T-helper 2 cell treated with Interferon-gamma antibody and Interleukin-4, amounts not matched to agents 5 μg/mL and 100 μg/mL, for 36 hours (primary cell): ENCODE data around the gene SLC18A2.
"Not testable (repeated sequence)": the region's sequence is repeated elsewhere in the genome, so short reads cannot be mapped to it uniquely, and the experiment has no call there.

Experiments
- DNase-seq: peaks from one replicate; pipeline ENCODE4 v3.0.0; 2021; ENCODE audit warnings: low spot score
- H3K27ac Mint-ChIP-seq: one replicate; pipeline ENCODE4 v1.8.0; 2021; ENCODE audit warnings: mild to moderate bottlenecking, mixed read lengths
- H3K27me3 Mint-ChIP-seq: one replicate; pipeline ENCODE4 v1.8.0; 2021; ENCODE audit warnings: low read depth, mixed read lengths
- H3K36me3 Mint-ChIP-seq: one replicate; pipeline ENCODE4 v1.8.0; 2021; ENCODE audit warnings: low read depth, mixed read lengths
- H3K4me1 Mint-ChIP-seq: one replicate; pipeline ENCODE4 v1.8.0; 2021; ENCODE audit warnings: low read depth, mixed read lengths
- H3K4me3 Mint-ChIP-seq: one replicate; pipeline ENCODE4 v1.8.0; 2022; ENCODE audit warnings: mild to moderate bottlenecking, moderate library complexity, mixed read lengths
- H3K9me3 Mint-ChIP-seq: one replicate; pipeline ENCODE4 v1.8.0; 2021; ENCODE audit warnings: mixed read lengths

The SLC18A2 gene

GRCh38 chr10:117222976-117223692 is 17.8 kb upstream of the SLC18A2 start:
- H3K4me3 Mint-ChIP-seq: no peak overlapping the region
- peaks cover under 1% of the 10 kb centered on the region for H3K27me3 Mint-ChIP-seq
- no peak overlapping the region for H3K27ac Mint-ChIP-seq
- no peaks in the 10 kb centered on the region for H3K9me3 Mint-ChIP-seq
- H3K36me3 Mint-ChIP-seq: no peaks in the 10 kb centered on the region
- no peak for DNase-seq
- no peaks in the 10 kb centered on the region for H3K4me1 Mint-ChIP-seq

GRCh38 chr10:117223693-117224430 is 17.1 kb upstream of the SLC18A2 start:
- no peak for DNase-seq
- no peaks in the 10 kb centered on the region for H3K9me3 Mint-ChIP-seq
- H3K4me3 Mint-ChIP-seq: no peak overlapping the region
- H3K36me3 Mint-ChIP-seq: no peaks in the 10 kb centered on the region
- no peak overlapping the region for H3K27ac Mint-ChIP-seq
- no peaks in the 10 kb centered on the region for H3K4me1 Mint-ChIP-seq
- no peaks in the 10 kb centered on the region for H3K27me3 Mint-ChIP-seq

GRCh38 chr10:117224881-117225280 is 16.0 kb upstream of the SLC18A2 start:
- DNase-seq: no peak
- no peaks in the 10 kb centered on the region for H3K27me3 Mint-ChIP-seq
- H3K4me3 Mint-ChIP-seq: no peak overlapping the region
- no peak overlapping the region for H3K27ac Mint-ChIP-seq
- H3K9me3 Mint-ChIP-seq: no peaks in the 10 kb centered on the region
- no peaks in the 10 kb centered on the region for H3K36me3 Mint-ChIP-seq
- H3K4me1 Mint-ChIP-seq: no peaks in the 10 kb centered on the region

GRCh38 chr10:117226813-117227451 is 14.0 kb upstream of the SLC18A2 start:
- no peak for DNase-seq
- Mint-ChIP-seq H3K4me1 (no peaks in the 10 kb centered on the region), H3K27ac (no peak overlapping the region), H3K27me3 (peaks cover 3% of the 10 kb centered on the region), H3K9me3 (no peaks in the 10 kb centered on the region), H3K4me3 (no peak overlapping the region), H3K36me3 (no peaks in the 10 kb centered on the region)

GRCh38 chr10:117228210-117228609 is 12.7 kb upstream of the SLC18A2 start:
- DNase-seq: no peak
- Mint-ChIP-seq H3K4me1 (no peaks in the 10 kb centered on the region), H3K9me3 (no peaks in the 10 kb centered on the region), H3K27me3 (peaks cover 6% of the 10 kb centered on the region), H3K27ac (no peak overlapping the region), H3K36me3 (no peaks in the 10 kb centered on the region), H3K4me3 (no peak overlapping the region)

GRCh38 chr10:117230107-117230506 is 10.8 kb upstream of the SLC18A2 start:
- not testable (repeated sequence) for H3K27me3 Mint-ChIP-seq, H3K9me3 Mint-ChIP-seq, H3K4me1 Mint-ChIP-seq, DNase-seq, H3K27ac Mint-ChIP-seq, H3K36me3 Mint-ChIP-seq, H3K4me3 Mint-ChIP-seq

GRCh38 chr10:117237401-117237991 is 3.4 kb upstream of the SLC18A2 start:
- Mint-ChIP-seq H3K27me3 (peaks cover 26% of the 10 kb centered on the region), H3K4me3 (no peak overlapping the region), H3K4me1 (peaks cover 2% of the 10 kb centered on the region), H3K27ac (no peak overlapping the region), H3K36me3 (no peaks in the 10 kb centered on the region), H3K9me3 (no peaks in the 10 kb centered on the region)
- no peak for DNase-seq

GRCh38 chr10:117239051-117239450 is 1.9 kb upstream of the SLC18A2 start:
- H3K27me3 Mint-ChIP-seq: peaks cover 39% of the 10 kb centered on the region
- no peaks in the 10 kb centered on the region for H3K36me3 Mint-ChIP-seq

GRCh38 chr10:117239721-117240620 is 943 bp upstream of the SLC18A2 start:
- no peak for DNase-seq
- no peaks in the 10 kb centered on the region for H3K9me3 Mint-ChIP-seq
- no peak overlapping the region for H3K4me3 Mint-ChIP-seq
- peaks cover 2% of the 10 kb centered on the region for H3K4me1 Mint-ChIP-seq
- peaks cover 45% of the 10 kb centered on the region for H3K27me3 Mint-ChIP-seq
- no peak overlapping the region for H3K27ac Mint-ChIP-seq
- no peaks in the 10 kb centered on the region for H3K36me3 Mint-ChIP-seq

More at GRCh38 chr10:117239051-117239450, 1.9 kb upstream of the SLC18A2 start:
- no peaks in the 10 kb centered on the region for H3K9me3 Mint-ChIP-seq
- H3K4me1 Mint-ChIP-seq: peaks cover 2% of the 10 kb centered on the region
- H3K4me3 Mint-ChIP-seq: no peak overlapping the region
- no peak for DNase-seq
- no peak overlapping the region for H3K27ac Mint-ChIP-seq

- peaks cover 49% of the 10 kb centered on the region for H3K27me3 Mint-ChIP-seq
- H3K27ac Mint-ChIP-seq: no peak overlapping the region
- no peaks in the 10 kb centered on the region for H3K9me3 Mint-ChIP-seq
- H3K4me3 Mint-ChIP-seq: peak overlapping the region; percentile 56
- no peaks in the 10 kb centered on the region for H3K36me3 Mint-ChIP-seq
- no peak for DNase-seq
- peaks cover 2% of the 10 kb centered on the region for H3K4me1 Mint-ChIP-seq
Observed at GRCh38 chr10:117241541-117242462, 888 bp downstream of the SLC18A2 start.

GRCh38 chr10:117242463-117242832 is 1.5 kb downstream of the SLC18A2 start:
- Mint-ChIP-seq H3K4me1 (peaks cover 2% of the 10 kb centered on the region), H3K36me3 (no peaks in the 10 kb centered on the region), H3K27me3 (peaks cover 48% of the 10 kb centered on the region), H3K4me3 (no peak overlapping the region), H3K27ac (no peak overlapping the region), H3K9me3 (no peaks in the 10 kb centered on the region)
- no peak for DNase-seq

GRCh38 chr10:117246997-117247671 is 6.2 kb downstream of the SLC18A2 start:
- no peak overlapping the region for H3K27ac Mint-ChIP-seq
- no peaks in the 10 kb centered on the region for H3K36me3 Mint-ChIP-seq
- no peaks in the 10 kb centered on the region for H3K9me3 Mint-ChIP-seq
- peaks cover 49% of the 10 kb centered on the region for H3K27me3 Mint-ChIP-seq
- no peak overlapping the region for H3K4me3 Mint-ChIP-seq
- no peaks in the 10 kb centered on the region for H3K4me1 Mint-ChIP-seq
- no peak for DNase-seq
